ENCODE results near the gene ANKS1B.

Gene ANKS1B

GRCh38 chr12:99054601-99055128 is 930.1 kb downstream of the ANKS1B start:
- no peaks in the 10 kb centered on the region for H3K79me2 ChIP-seq
- H3K27me3 ChIP-seq (ENCODE audit: control insufficient read depth, insufficient read depth, low read length), result no peaks in the 10 kb centered on the region
- H3K4me3 ChIP-seq (ENCODE audit: low read depth, low read length), result no peak overlapping the region
- TF ChIP-seq CTCF (IDR thresholded peaks at IDR 0.05), result no peak
- no peak overlapping the region for H3K9ac ChIP-seq
- H2AFZ ChIP-seq, result no peak overlapping the region
- H3K4me1 ChIP-seq, result no peaks in the 10 kb centered on the region
- no peaks in the 10 kb centered on the region for H3K9me3 ChIP-seq (ENCODE audit: control insufficient read depth, low read length)
- no peak overlapping the region for H3K4me2 ChIP-seq (ENCODE audit: low read length)
- no peak overlapping the region for H3K27ac ChIP-seq
- no peaks in the 10 kb centered on the region for H3K36me3 ChIP-seq (ENCODE audit: control insufficient read depth, insufficient read depth, low read length)

GRCh38 chr12:99053616-99054362 is 930.9 kb downstream of the ANKS1B start:
- no peak for TF ChIP-seq CTCF (IDR thresholded peaks at IDR 0.05)
- no peak overlapping the region for H3K9ac ChIP-seq
- H3K4me3 ChIP-seq (ENCODE audit: low read depth, low read length), result no peak overlapping the region

GRCh38 chr12:99049774-99050173 is 935.0 kb downstream of the ANKS1B start:
- no peak for TF ChIP-seq CTCF (IDR thresholded peaks at IDR 0.05)
- no peaks in the 10 kb centered on the region for H3K27me3 ChIP-seq (ENCODE audit: control insufficient read depth, insufficient read depth, low read length)
- no peak overlapping the region for H3K4me2 ChIP-seq (ENCODE audit: low read length)

More at GRCh38 chr12:99053616-99054362, 930.9 kb downstream of the ANKS1B start:
- Histone ChIP-seq H3K27me3 (ENCODE audit: control insufficient read depth, insufficient read depth, low read length) (no peaks in the 10 kb centered on the region), H3K9me3 (ENCODE audit: control insufficient read depth, low read length) (no peaks in the 10 kb centered on the region), H2AFZ (no peak overlapping the region), H3K27ac (no peak overlapping the region), H3K4me1 (no peaks in the 10 kb centered on the region), H3K79me2 (no peaks in the 10 kb centered on the region), H3K4me2 (ENCODE audit: low read length) (no peak overlapping the region), H3K36me3 (ENCODE audit: control insufficient read depth, insufficient read depth, low read length) (no peaks in the 10 kb centered on the region)

GRCh38 chr12:99045158-99045557 is 939.6 kb downstream of the ANKS1B start:
- Histone ChIP-seq H2AFZ (no peak overlapping the region), H3K27ac (no peak overlapping the region), H3K27me3 (ENCODE audit: control insufficient read depth, insufficient read depth, low read length) (no peaks in the 10 kb centered on the region), H3K4me2 (ENCODE audit: low read length) (no peak overlapping the region), H3K9me3 (ENCODE audit: control insufficient read depth, low read length) (no peaks in the 10 kb centered on the region), H3K36me3 (ENCODE audit: control insufficient read depth, insufficient read depth, low read length) (no peaks in the 10 kb centered on the region), H3K4me3 (ENCODE audit: low read depth, low read length) (no peak overlapping the region), H3K79me2 (no peaks in the 10 kb centered on the region), H3K4me1 (no peaks in the 10 kb centered on the region), H3K9ac (no peak overlapping the region)
- no peak for TF ChIP-seq CTCF (IDR thresholded peaks at IDR 0.05)

More at GRCh38 chr12:99049774-99050173, 935.0 kb downstream of the ANKS1B start:
- Histone ChIP-seq H3K4me3 (ENCODE audit: low read depth, low read length) (no peak overlapping the region), H3K36me3 (ENCODE audit: control insufficient read depth, insufficient read depth, low read length) (no peaks in the 10 kb centered on the region), H3K4me1 (no peaks in the 10 kb centered on the region), H3K9ac (no peak overlapping the region), H3K79me2 (no peaks in the 10 kb centered on the region), H2AFZ (no peak overlapping the region), H3K27ac (no peak overlapping the region), H3K9me3 (ENCODE audit: control insufficient read depth, low read length) (no peaks in the 10 kb centered on the region)

All from parathyroid adenoma (tissue), 2 donors.